Calu3 (cell line): ENCODE results near the gene EDDM13. TPM values are rescaled to one million over a fixed set of nuclear protein-coding genes. Genes with fewer than 3 reads are reported as not detected.

ENCODE experiments used
- BruUV-seq: library from RNA; stranded (reverse); fragments of 400-500 nt; replicated peaks from 2 replicates; lab custom pipeline; 2021; lab: Mats Ljungman, UMichigan
- CTCF ChIA-PET: fragments of 300-600 bp; sonication (Branson Sonifier 250); formaldehyde crosslinking; loops from one replicate; lab custom pipeline; 2022; ENCODE audit warnings: antibody characterized with exemption; lab: Charles Lee
- DNase-seq: peaks from one replicate; pipeline ENCODE4 v3.0.0; 2022
- H3K27ac Mint-ChIP-seq: one replicate; pipeline ENCODE4 v1.8.0; 2022; ENCODE audit warnings: mixed read lengths; ENCODE audit not compliant: unreplicated experiment
- H3K27me3 Mint-ChIP-seq: one replicate; pipeline ENCODE4 v1.8.0; 2022; ENCODE audit warnings: mixed read lengths; ENCODE audit not compliant: unreplicated experiment
- H3K36me3 Mint-ChIP-seq: one replicate; pipeline ENCODE4 v1.8.0; 2022; ENCODE audit warnings: mild to moderate bottlenecking, moderate library complexity, mixed read lengths; ENCODE audit not compliant: insufficient read depth, unreplicated experiment
- H3K4me1 Mint-ChIP-seq: one replicate; pipeline ENCODE4 v1.8.0; 2022; ENCODE audit warnings: mild to moderate bottlenecking, low read depth, mixed read lengths; ENCODE audit not compliant: unreplicated experiment
- H3K4me3 Mint-ChIP-seq: one replicate; pipeline ENCODE4 v1.8.0; 2022; ENCODE audit warnings: mild to moderate bottlenecking, low read depth, moderate library complexity, mixed read lengths; ENCODE audit not compliant: unreplicated experiment
- H3K9me3 Mint-ChIP-seq: one replicate; pipeline ENCODE4 v1.8.0; 2022; ENCODE audit warnings: low read depth, mixed read lengths; ENCODE audit not compliant: unreplicated experiment
- CTCF ChIP-seq: fragments of 200-600 bp; IDR thresholded peaks from one replicate; pipeline ENCODE4 v1.8.0; 2022; ENCODE audit warnings: antibody characterized with exemption; ENCODE audit not compliant: unreplicated experiment
- intact Hi-C: fragments of 100-400 bp; cut with micrococcal nuclease; formaldehyde crosslinking; loops from one replicate; pipeline ENCODE4 v1.10.0; 2022; ENCODE audit not compliant: unreplicated experiment
- total RNA-seq: library from RNA; stranded (reverse); gene quantifications from 2 replicates; pipeline ENCODE4 v1.2.3, GENCODE V29; 2022

Gene EDDM13
- total RNA-seq, 1 experiment from 2014 or later = not detected

DNA sequence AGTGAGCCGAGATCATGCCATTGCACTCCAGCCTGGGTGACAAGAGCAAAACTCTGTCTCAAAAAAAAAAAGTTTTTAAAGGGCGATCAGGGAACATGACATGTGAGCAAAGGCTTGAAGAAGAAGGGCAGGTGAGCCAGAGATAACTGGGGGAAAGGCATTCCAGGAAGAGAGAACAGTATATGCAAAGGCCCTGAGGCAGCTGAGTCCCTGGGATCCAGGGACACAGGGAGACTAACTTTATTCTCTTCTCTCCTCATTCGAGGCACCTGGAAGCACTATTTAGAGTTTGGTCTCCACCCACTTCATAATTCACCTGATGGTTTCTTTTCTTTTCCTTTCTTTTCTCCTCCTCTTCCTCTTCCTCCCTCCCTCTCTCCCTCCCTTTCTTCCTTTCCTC lies 24.5 kb downstream of the EDDM13 start:
- BruUV-seq = no TSS peak
- TF ChIP-seq CTCF = no peak
- no peaks in the 10 kb centered on the region for H3K4me1 Mint-ChIP-seq
- DNase-seq = no peak
- peaks cover 4% of the 10 kb centered on the region for H3K36me3 Mint-ChIP-seq
- no peak overlapping the region for H3K27ac Mint-ChIP-seq
- no peaks in the 10 kb centered on the region for H3K27me3 Mint-ChIP-seq
- intact Hi-C loops = no loop called here
- no peaks in the 10 kb centered on the region for H3K9me3 Mint-ChIP-seq
- H3K4me3 Mint-ChIP-seq = no peak overlapping the region
- CTCF ChIA-PET = no interaction called here

DNA sequence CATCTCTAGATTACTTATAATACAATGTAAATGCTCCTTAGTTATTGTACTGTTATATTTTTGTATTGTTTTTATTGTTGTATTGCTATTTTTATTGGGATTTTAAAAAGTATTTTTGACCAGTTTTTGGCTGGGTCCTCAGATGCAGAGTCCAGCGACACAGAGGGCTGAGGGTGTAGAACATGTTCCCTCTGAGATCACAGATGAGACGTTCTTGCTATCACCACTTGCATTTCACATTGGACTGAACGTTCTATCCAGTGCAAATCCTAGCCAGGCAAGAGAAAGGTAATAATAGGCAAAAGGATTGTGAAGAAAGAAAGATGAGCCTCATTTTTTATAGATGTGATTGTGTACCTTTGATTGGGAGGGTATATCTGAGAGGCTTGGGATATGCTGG lies 27.1 kb downstream of the EDDM13 start:
- CTCF ChIA-PET = interaction anchor here (1.6 kb wide), 1 partner anchor 46 kb away, joined by 5 read pairs; no protein-coding TSS in a partner anchor
- no peak for TF ChIP-seq CTCF
- no peaks in the 10 kb centered on the region for H3K4me1 Mint-ChIP-seq

DNA sequence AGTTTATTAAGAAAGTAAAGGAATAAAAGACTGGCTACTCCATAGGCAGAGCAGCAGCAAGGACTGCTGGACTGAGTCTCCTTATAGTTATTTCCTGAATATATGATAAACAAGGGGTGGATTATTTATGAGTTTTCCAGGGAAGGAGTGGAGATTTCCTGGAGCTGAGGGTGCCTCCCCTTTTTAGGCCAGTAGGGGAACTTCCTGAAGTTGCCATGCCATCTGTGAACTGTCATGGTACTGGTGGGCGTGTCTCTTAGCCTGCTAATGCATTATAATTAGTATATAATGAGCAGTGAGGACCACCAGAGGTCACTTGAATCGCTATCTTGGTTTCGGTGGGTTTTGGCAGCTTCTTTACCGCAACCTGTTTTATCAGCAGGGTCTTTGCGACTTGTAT lies 28.6 kb downstream of the EDDM13 start:
- intact Hi-C loops = no loop called here
- TF ChIP-seq CTCF = no peak
- H3K36me3 Mint-ChIP-seq = no peaks in the 10 kb centered on the region
- CTCF ChIA-PET = interaction anchor here (1.6 kb wide), 1 partner anchor 48 kb away, joined by 5 read pairs; no protein-coding TSS in a partner anchor
- no peaks in the 10 kb centered on the region for H3K27me3 Mint-ChIP-seq
- no peaks in the 10 kb centered on the region for H3K9me3 Mint-ChIP-seq
- no peak for DNase-seq
- no peaks in the 10 kb centered on the region for H3K4me1 Mint-ChIP-seq
- BruUV-seq = no TSS peak
- H3K4me3 Mint-ChIP-seq = no peak overlapping the region
- H3K27ac Mint-ChIP-seq = no peak overlapping the region

More for the DNA sequence above, 27.1 kb downstream of the EDDM13 start:
- intact Hi-C loops = no loop called here
- DNase-seq = no peak
- H3K36me3 Mint-ChIP-seq = no peaks in the 10 kb centered on the region
- no peak overlapping the region for H3K4me3 Mint-ChIP-seq
- no TSS peak for BruUV-seq
- no peaks in the 10 kb centered on the region for H3K27me3 Mint-ChIP-seq
- no peaks in the 10 kb centered on the region for H3K9me3 Mint-ChIP-seq
- H3K27ac Mint-ChIP-seq = no peak overlapping the region

DNA sequence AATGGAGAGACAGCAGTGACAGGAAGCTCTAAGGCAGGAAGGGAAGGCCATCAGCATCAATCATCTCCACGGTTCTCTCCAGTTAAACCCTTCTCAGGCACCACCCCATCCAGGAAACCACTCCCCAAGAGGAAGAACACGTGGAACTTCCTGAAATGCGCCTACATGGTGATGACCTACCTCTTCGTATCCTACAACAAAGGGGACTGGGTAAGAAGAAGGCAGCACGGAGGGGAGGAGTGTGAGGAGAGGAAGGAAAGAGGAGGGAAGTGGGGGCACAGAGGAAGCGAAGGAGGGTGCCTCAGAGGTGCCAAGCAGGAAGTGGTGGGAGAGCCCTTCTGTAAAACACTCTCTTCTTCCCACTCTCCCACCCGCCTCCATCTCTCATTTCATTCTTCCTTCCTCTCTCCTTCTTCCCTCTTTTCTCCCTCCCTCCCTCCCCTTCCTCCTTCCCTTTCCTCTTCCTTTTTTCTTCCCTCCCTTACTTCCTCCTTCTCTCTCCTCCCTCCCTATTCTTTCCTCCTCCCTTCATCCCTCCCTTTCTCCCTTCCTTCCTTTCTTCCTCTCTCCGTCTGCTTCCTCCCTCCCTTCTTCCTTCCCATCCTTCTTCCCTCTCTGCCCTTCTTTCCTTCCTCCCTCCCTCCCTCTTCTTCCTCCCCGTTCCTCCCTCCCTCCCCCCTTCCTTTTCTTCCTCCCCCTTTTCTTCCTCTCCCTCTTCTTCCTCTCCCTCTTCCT lies 29.5 kb downstream of the EDDM13 start:
- H3K27ac Mint-ChIP-seq = no peak overlapping the region
- no TSS peak for BruUV-seq
- TF ChIP-seq CTCF = no peak
- H3K9me3 Mint-ChIP-seq = no peaks in the 10 kb centered on the region
- no peaks in the 10 kb centered on the region for H3K4me1 Mint-ChIP-seq
- DNase-seq = no peak
- CTCF ChIA-PET = no interaction called here
- intact Hi-C loops = no loop called here
- no peaks in the 10 kb centered on the region for H3K36me3 Mint-ChIP-seq
- H3K27me3 Mint-ChIP-seq = no peaks in the 10 kb centered on the region
- H3K4me3 Mint-ChIP-seq = no peak overlapping the region
